RWPE2 (cell line): ENCODE data around the gene ERMP1.

Source experiments
- ATAC-seq: fragments of 200-7000 bp; cut with Tn5 transposase; 3 replicates; pipeline ENCODE4 v1.9.1; 2021; ENCODE audit warnings: low read depth
- DNase-seq: peaks from one replicate; pipeline ENCODE4 v3.0.0-alpha.2; 2020; ENCODE audit warnings: low spot score
- H3K27ac ChIP-seq: fragments of 450-650 bp; 2 replicates; pipeline ENCODE4 v1.5.1; 2017; ENCODE audit warnings: mild to moderate bottlenecking; ENCODE audit not compliant: poor library complexity, severe bottlenecking
- H3K27me3 ChIP-seq: fragments of 250-450 bp; sonication (Bioruptor Pico); 2 replicates; pipeline ENCODE4 v1.5.1; 2021; ENCODE audit warnings: mild to moderate bottlenecking, moderate library complexity; ENCODE audit not compliant: insufficient read depth, poor library complexity, severe bottlenecking
- H3K36me3 ChIP-seq: fragments of 250-450 bp; sonication (Bioruptor Pico); 2 replicates; pipeline ENCODE4 v1.5.1; 2020; ENCODE audit warnings: low read depth, mild to moderate bottlenecking, moderate library complexity
- H3K4me1 ChIP-seq: fragments of 250-450 bp; sonication (Bioruptor Pico); 2 replicates; pipeline ENCODE4 v1.5.1; 2021; ENCODE audit warnings: mild to moderate bottlenecking, moderate library complexity; ENCODE audit not compliant: insufficient read depth, poor library complexity, severe bottlenecking
- H3K4me3 ChIP-seq: fragments of 250-450 bp; sonication (Bioruptor Pico); 2 replicates; pipeline ENCODE4 v1.5.1; 2021; ENCODE audit warnings: mild to moderate bottlenecking, moderate library complexity; ENCODE audit not compliant: severe bottlenecking
- H3K9me3 ChIP-seq: fragments of 250-450 bp; sonication (Bioruptor Pico); 2 replicates; pipeline ENCODE4 v1.5.1; 2021; ENCODE audit warnings: mild to moderate bottlenecking, moderate library complexity; ENCODE audit not compliant: severe bottlenecking
- CTCF ChIP-seq: fragments of 450-650 bp; IDR thresholded peaks from one replicate; pipeline ENCODE4 v1.5.1; 2017; ENCODE audit warnings: mild to moderate bottlenecking, moderate library complexity; ENCODE audit not compliant: poor library complexity, severe bottlenecking

ERMP1 gene

DNA sequence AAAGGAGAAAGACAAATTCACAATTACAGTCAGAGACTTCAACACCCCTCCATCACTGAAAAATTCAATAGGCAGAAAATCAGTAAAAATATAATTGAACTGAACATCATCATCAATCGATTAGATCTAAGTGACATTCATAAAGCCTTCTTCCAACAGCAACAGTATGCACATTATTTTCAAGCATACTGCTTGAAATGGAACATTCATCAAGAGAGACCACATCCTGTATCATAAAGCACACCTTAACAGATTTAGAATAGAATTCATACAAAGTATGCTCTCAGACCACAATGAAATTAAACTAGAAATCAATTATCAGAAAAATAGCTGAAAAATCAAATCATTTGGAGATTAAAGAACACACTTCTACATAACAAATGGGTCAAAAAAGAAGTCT is 39.1 kb downstream of the ERMP1 start:
- ATAC-seq (no peak), DNase-seq (no peak)
- Histone ChIP-seq H3K27me3 (no peaks in the 10 kb centered on the region), H3K4me1 (no peaks in the 10 kb centered on the region), H3K27ac (no peak overlapping the region), H3K4me3 (no peak overlapping the region), H3K9me3 (no peaks in the 10 kb centered on the region), H3K36me3 (peaks cover 51% of the 10 kb centered on the region)
- TF ChIP-seq CTCF: no peak

DNA sequence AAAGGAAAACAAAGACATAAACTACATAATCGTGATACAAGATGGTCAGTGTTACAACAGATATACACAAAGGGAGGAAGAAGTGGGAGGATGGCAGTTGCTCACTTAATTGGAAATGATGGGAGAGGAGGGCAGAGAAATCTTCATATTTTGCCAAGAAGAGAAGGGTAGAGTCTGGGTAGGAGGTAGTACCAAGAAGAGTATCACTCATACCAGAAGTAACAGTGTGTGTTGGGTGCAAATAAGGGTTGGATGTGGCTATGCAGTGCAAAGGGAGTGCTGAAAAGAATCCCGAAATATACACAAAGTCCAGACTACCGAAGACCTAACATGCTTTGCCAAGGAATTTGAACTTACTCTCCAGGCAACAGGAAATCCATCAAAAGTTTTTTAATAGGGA is 41.0 kb downstream of the ERMP1 start:
- H3K4me3 ChIP-seq: no peak overlapping the region
- H3K36me3 ChIP-seq: peaks cover 40% of the 10 kb centered on the region
- no peaks in the 10 kb centered on the region for H3K4me1 ChIP-seq
- ATAC-seq (no peak), DNase-seq (no peak)
- H3K9me3 ChIP-seq: no peaks in the 10 kb centered on the region
- H3K27ac ChIP-seq: no peak overlapping the region
- H3K27me3 ChIP-seq: no peaks in the 10 kb centered on the region
- TF ChIP-seq CTCF: no peak

DNA sequence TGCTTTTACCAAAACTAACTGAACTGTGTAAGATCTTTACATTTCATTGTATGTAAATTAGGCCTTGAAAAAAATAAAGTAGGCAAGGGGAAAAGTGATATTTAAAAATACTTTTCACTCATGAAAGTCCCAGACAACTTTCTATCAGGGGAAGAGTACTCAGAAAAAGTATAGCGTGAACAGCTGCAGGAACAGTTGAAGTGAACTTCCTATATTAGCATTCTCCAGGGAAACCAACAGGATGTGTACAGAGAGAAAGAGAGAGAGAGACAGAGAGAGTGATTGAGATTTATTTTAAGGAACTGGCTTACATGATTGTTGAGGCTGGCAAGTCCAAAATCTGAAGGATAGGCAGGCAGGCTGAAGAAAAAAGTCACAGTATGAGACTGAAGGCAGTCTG is 42.0 kb downstream of the ERMP1 start:
- TF ChIP-seq CTCF: no peak
- Histone ChIP-seq H3K4me1 (no peaks in the 10 kb centered on the region), H3K9me3 (no peaks in the 10 kb centered on the region), H3K36me3 (peaks cover 41% of the 10 kb centered on the region), H3K4me3 (no peak overlapping the region), H3K27me3 (no peaks in the 10 kb centered on the region), H3K27ac (no peak overlapping the region)
- DNase-seq (no peak), ATAC-seq (no peak)

- H3K9me3 ChIP-seq: no peaks in the 10 kb centered on the region
- no peak overlapping the region for H3K4me3 ChIP-seq
- H3K36me3 ChIP-seq: peaks cover 47% of the 10 kb centered on the region
- DNase-seq: no peak
- H3K4me1 ChIP-seq: no peaks in the 10 kb centered on the region
- no peak for TF ChIP-seq CTCF
- no peaks in the 10 kb centered on the region for H3K27me3 ChIP-seq
- H3K27ac ChIP-seq: no peak overlapping the region
- ATAC-seq: 0 out of 3 replicates have a peak, but pooled peaks have one; percentile 10
Measured at GRCh38 chr9:5789489-5789888, 43.4 kb downstream of the ERMP1 start.

DNA sequence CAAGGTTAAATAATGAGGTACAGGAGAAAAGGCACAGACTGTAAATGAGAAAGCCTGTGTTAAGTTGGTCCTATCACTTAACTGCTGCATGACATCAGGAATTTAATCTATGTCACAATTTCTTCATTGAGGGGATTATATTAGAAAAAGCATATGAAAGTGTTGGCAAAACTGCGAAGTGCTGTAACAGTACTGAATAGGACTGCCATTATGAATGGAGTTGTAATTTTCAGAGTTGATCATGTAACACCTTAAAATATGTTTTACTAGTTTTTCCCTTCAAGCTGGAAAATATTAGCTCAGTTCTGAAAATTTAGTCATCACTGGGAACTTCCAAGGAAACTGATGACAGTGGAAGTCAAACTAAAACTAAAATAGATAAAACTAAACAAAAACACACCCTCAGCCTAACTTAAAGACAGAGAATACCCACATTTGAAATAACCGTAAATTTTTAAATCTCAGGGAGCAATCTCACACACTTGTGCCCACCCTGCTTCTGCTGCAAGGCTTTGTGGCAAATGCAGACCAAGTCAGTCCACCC is 45.1 kb downstream of the ERMP1 start:
- Histone ChIP-seq H3K9me3 (no peaks in the 10 kb centered on the region), H3K4me1 (no peaks in the 10 kb centered on the region), H3K27me3 (no peaks in the 10 kb centered on the region), H3K4me3 (no peak overlapping the region), H3K36me3 (peaks cover 43% of the 10 kb centered on the region), H3K27ac (no peak overlapping the region)
- DNase-seq: no peak
- no peak for ATAC-seq
- TF ChIP-seq CTCF: no peak
